ENCODE results near the gene NDUFV2. TPM values are rescaled to one million over a fixed set of nuclear protein-coding genes. Genes with fewer than 3 reads are reported as not detected.
A peak's percentile ranks its signal among the peaks of the same experiment; 100 is the strongest.
"Not testable (repeated sequence)": the region's sequence is repeated elsewhere in the genome, so short reads cannot be mapped to it uniquely, and the experiment has no call there.

Gene NDUFV2
- total RNA-seq, 2 experiments from 2014 or later = 230 to 231 TPM

DNA sequence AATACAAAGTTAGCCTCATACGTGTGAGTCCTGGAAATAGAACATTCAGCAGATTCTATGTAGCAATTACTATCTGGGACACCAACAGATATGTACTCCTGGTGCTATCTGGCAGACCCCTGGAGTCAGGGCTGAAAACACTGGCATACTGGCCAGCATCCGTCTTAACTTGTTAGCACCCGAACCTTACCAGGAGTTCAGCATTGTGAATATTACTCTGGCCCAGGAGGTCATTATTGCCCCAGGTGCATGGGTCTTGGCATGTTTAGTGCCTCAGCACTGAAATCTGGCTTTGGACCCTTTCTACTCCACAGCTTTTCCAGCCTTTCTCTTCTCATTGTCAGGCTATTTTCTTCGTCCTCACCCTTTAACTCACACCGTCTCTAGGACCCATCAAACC, 11.9 kb upstream of the NDUFV2 start:
- ChIA-PET CTCF (interaction anchor here (0.9 to 2.0 kb wide), 4 partner anchors 8 to 46 kb away, joined by 3 to 6 read pairs (median 4); partner anchors contain the start of gene ANKRD12), POLR2A (interaction anchor here (0.9 to 1.8 kb wide), 2 partner anchors 11 kb away, joined by 3 to 4 read pairs; no protein-coding TSS in a partner anchor)
- Histone ChIP-seq H3K27me3 (ENCODE audit: control insufficient read depth in 1 of 2, insufficient read depth in 2 of 2, low read length in 2 of 2) (no peaks in the 10 kb centered on the region), H3K36me3 (ENCODE audit: insufficient read depth, low read length) (no peaks in the 10 kb centered on the region), H3K4me1 (ENCODE audit: insufficient read depth, low read length) (peaks cover 61% of the 10 kb centered on the region), H3K4me3 (ENCODE audit: low read length) (no peak overlapping the region), H3K27ac (ENCODE audit: low read depth in 1 of 2, low read length in 2 of 2) (peak overlapping the region; percentile 61), H3K9me3 (ENCODE audit: control insufficient read depth in 1 of 2, insufficient read depth in 1 of 2, low read length in 2 of 2) (no peaks in the 10 kb centered on the region)
- TF ChIP-seq CTCF (IDR thresholded peaks at IDR 0.05) = no peak
- H3K9me3 Mint-ChIP-seq = no peaks in the 10 kb centered on the region
- intact Hi-C loops (cut with DNase I, micrococcal nuclease) = no loop called here
- H3K36me3 Mint-ChIP-seq (ENCODE audit: low read depth) = no peaks in the 10 kb centered on the region
- ATAC-seq (ENCODE audit: poor library complexity) (no peak), DNase-seq (no peak)
- H3K27me3 Mint-ChIP-seq = no peaks in the 10 kb centered on the region
- peak overlapping the region; percentile 12 for H3K4me3 Mint-ChIP-seq
- peak overlapping the region; percentile 82 for H3K27ac Mint-ChIP-seq
- peaks cover 59% of the 10 kb centered on the region for H3K4me1 Mint-ChIP-seq (ENCODE audit: low read depth)

DNA sequence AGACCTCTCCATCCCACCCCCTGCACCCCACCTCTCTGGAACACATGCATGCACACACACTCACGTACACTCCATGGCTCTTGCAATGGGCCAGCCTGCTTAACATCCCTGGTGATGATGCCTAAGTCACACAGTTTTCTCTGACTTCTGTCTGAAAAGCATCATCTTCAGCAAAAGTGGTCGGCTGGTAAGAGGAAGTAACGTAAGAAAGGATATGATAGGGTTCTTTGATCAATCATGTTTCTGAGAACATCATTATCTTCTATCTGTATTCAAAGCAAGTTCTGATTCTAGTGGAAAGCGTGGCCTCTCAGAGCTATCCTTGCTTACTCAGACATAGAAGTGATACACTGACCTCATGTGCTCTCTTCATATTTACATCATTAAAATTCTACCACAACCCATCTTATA, 11.4 kb upstream of the NDUFV2 start:
- H3K4me1 Mint-ChIP-seq (ENCODE audit: low read depth) = peaks cover 62% of the 10 kb centered on the region
- no peak for TF ChIP-seq CTCF (IDR thresholded peaks at IDR 0.05)
- no peak overlapping the region for H3K4me3 ChIP-seq (ENCODE audit: low read length)
- H3K36me3 Mint-ChIP-seq (ENCODE audit: low read depth) = no peaks in the 10 kb centered on the region
- peak overlapping the region; percentile 12 for H3K4me3 Mint-ChIP-seq
- intact Hi-C loops (cut with DNase I, micrococcal nuclease) = loop anchor here in 1 of 2 experiments (1.0 kb wide), 1 partner anchor 11 kb away; the partner anchor contains the start of gene NDUFV2
- ChIA-PET POLR2A (interaction anchor here (0.6 to 1.8 kb wide), 3 partner anchors 11 to 193 kb away, joined by 3 to 5 read pairs (median 4); no protein-coding TSS in a partner anchor), CTCF (interaction anchor here (0.8 to 2.0 kb wide), 5 partner anchors 8 to 51 kb away, joined by 3 to 6 read pairs (median 4); partner anchors contain the start of gene ANKRD12)
- no peaks in the 10 kb centered on the region for H3K9me3 Mint-ChIP-seq
- H3K27ac ChIP-seq (ENCODE audit: low read depth in 1 of 2, low read length in 2 of 2) = peak overlapping the region; percentile 61
- no peaks in the 10 kb centered on the region for H3K27me3 Mint-ChIP-seq
- H3K9me3 ChIP-seq (ENCODE audit: control insufficient read depth in 1 of 2, insufficient read depth in 1 of 2, low read length in 2 of 2) = no peaks in the 10 kb centered on the region
- H3K36me3 ChIP-seq (ENCODE audit: insufficient read depth, low read length) = no peaks in the 10 kb centered on the region
- peak in 10 of 14 experiments; percentile 22 to 88 (median 32) for DNase-seq
- peak; percentile 81 for ATAC-seq (ENCODE audit: poor library complexity)
- H3K4me1 ChIP-seq (ENCODE audit: insufficient read depth, low read length) = peaks cover 63% of the 10 kb centered on the region
- no peaks in the 10 kb centered on the region for H3K27me3 ChIP-seq (ENCODE audit: control insufficient read depth in 1 of 2, insufficient read depth in 2 of 2, low read length in 2 of 2)
- H3K27ac Mint-ChIP-seq = peak overlapping the region; percentile 82

DNA sequence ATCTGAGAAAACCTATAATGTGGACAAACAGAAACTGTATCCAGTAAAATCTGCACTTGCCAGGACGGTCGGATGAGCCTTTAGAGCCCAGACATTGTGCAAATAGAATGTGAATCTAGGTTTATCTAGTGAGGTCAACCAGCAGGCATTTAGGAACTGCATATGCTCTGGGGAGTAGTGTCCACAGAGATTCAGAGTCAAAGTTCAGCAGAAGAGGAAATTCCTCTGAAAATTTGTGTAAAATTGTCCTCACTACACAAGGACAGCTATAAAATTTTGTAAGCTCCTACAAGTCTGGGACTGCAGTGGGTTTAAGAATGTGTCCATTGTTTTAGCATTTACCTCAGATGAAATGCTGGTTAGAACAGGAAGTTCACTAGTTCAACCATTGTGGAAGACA, 9.8 kb upstream of the NDUFV2 start:
- Histone ChIP-seq H3K4me3 (ENCODE audit: low read length) (no peak overlapping the region), H3K27ac (ENCODE audit: low read depth in 1 of 2, low read length in 2 of 2) (no peak overlapping the region), H3K4me1 (ENCODE audit: insufficient read depth, low read length) (peaks cover 64% of the 10 kb centered on the region), H3K36me3 (ENCODE audit: insufficient read depth, low read length) (no peaks in the 10 kb centered on the region), H3K9me3 (ENCODE audit: control insufficient read depth in 1 of 2, insufficient read depth in 1 of 2, low read length in 2 of 2) (no peaks in the 10 kb centered on the region), H3K27me3 (ENCODE audit: control insufficient read depth in 1 of 2, insufficient read depth in 2 of 2, low read length in 2 of 2) (no peaks in the 10 kb centered on the region)
- no peak for DNase-seq
- no peaks in the 10 kb centered on the region for H3K9me3 Mint-ChIP-seq
- no peaks in the 10 kb centered on the region for H3K36me3 Mint-ChIP-seq (ENCODE audit: low read depth)
- ChIA-PET POLR2A (interaction anchor here (1.2 to 1.6 kb wide), 2 partner anchors 9 kb away, joined by 5 read pairs; no protein-coding TSS in a partner anchor), CTCF (interaction anchor here (1.4 to 2.0 kb wide), 2 partner anchors 9 to 19 kb away, joined by 3 to 6 read pairs; no protein-coding TSS in a partner anchor)
- peaks cover 68% of the 10 kb centered on the region for H3K4me1 Mint-ChIP-seq (ENCODE audit: low read depth)
- intact Hi-C loops (cut with DNase I, micrococcal nuclease) = no loop called here
- H3K27me3 Mint-ChIP-seq = no peaks in the 10 kb centered on the region
- no peak for ATAC-seq (ENCODE audit: poor library complexity)
- H3K27ac Mint-ChIP-seq = peak overlapping the region; percentile 50
- TF ChIP-seq CTCF (IDR thresholded peaks at IDR 0.05) = no peak
- no peak overlapping the region for H3K4me3 Mint-ChIP-seq

GRCh38 chr18:9093109-9093508, 9.4 kb upstream of the NDUFV2 start:
- H3K9me3 Mint-ChIP-seq; H3K4me3 ChIP-seq (ENCODE audit: low read length); ATAC-seq (ENCODE audit: poor library complexity); H3K27me3 Mint-ChIP-seq; H3K27ac ChIP-seq (ENCODE audit: low read depth in 1 of 2, low read length in 2 of 2); H3K27me3 ChIP-seq (ENCODE audit: control insufficient read depth in 1 of 2, insufficient read depth in 2 of 2, low read length in 2 of 2); H3K36me3 Mint-ChIP-seq (ENCODE audit: low read depth); DNase-seq; H3K4me3 Mint-ChIP-seq; POLR2A ChIA-PET; H3K27ac Mint-ChIP-seq; H3K36me3 ChIP-seq (ENCODE audit: insufficient read depth, low read length); H3K9me3 ChIP-seq (ENCODE audit: control insufficient read depth in 1 of 2, insufficient read depth in 1 of 2, low read length in 2 of 2); intact Hi-C loops (cut with DNase I, micrococcal nuclease): not testable (repeated sequence)
- CTCF ChIA-PET = interaction anchor here (1.4 kb wide), 1 partner anchor 20 kb away, joined by 3 read pairs; no protein-coding TSS in a partner anchor
- peaks cover 61% of the 10 kb centered on the region for H3K4me1 ChIP-seq (ENCODE audit: insufficient read depth, low read length)
- H3K4me1 Mint-ChIP-seq (ENCODE audit: low read depth) = peaks cover 68% of the 10 kb centered on the region
